HCT116 (cell line): ENCODE measurements around the gene TOMM40L. TPM values are rescaled to one million over a fixed set of nuclear protein-coding genes. Genes with fewer than 3 reads are reported as not detected.

ENCODE experiments used
- ATAC-seq: fragments of 200-7000 bp; cut with Tn5 transposase; 2 replicates; pipeline ENCODE4 v1.9.1; 2020; ENCODE audit warnings: mild to moderate bottlenecking, moderate library complexity
- BruUV-seq: library from RNA; stranded (reverse); fragments of 400-500 nt; replicated peaks from 2 replicates; lab custom pipeline; 2021; lab: Mats Ljungman, UMichigan
- CTCF ChIA-PET: fragments of 300-600 bp; sonication (Branson Sonifier 250); formaldehyde crosslinking; loops from one replicate; lab custom pipeline; 2021; ENCODE audit warnings: antibody characterized with exemption; lab: Charles Lee
- POLR2A ChIA-PET: fragments of 300-600, 350-600 bp; sonication (Branson Sonifier 250); formaldehyde crosslinking; loops from one replicate; lab custom pipeline; 2021; ENCODE audit warnings: antibody characterized with exemption; lab: Charles Lee
- RAD21 ChIA-PET, 2 experiments: fragments of 300-600 bp; sonication (Branson Sonifier 250); formaldehyde crosslinking; loops; one replicate each; lab custom pipeline; 2023; ENCODE audit warnings: low total read pairs in 2 of 2; ENCODE audit not compliant: uncharacterized antibody in 2 of 2, unreplicated experiment in 2 of 2, low non-redundant PET in 1 of 2; lab: Charles Lee
- DNase-seq: peaks from one replicate; pipeline ENCODE4 v3.0.0-alpha.2; 2010; ENCODE audit warnings: low read depth, low spot score
- H2AFZ ChIP-seq: fragments of 200-600 bp; shearing (Covaris generic), sonication (generic); 2 replicates; pipeline ENCODE4 v1.6.1; 2017; ENCODE audit warnings: low read depth, mixed run types, mixed read lengths, antibody characterized with exemption, low read length; ENCODE audit not compliant: poor library complexity, severe bottlenecking
- H3K27ac ChIP-seq: 2 replicates; pipeline ENCODE4 v1.5.1; 2012; ENCODE audit warnings: low read depth, low read length
- H3K27me3 ChIP-seq: fragments of 200-600 bp; sonication (generic); 2 replicates; pipeline ENCODE4 v1.6.1; 2016; ENCODE audit warnings: mixed run types, low read length, mixed read lengths; ENCODE audit not compliant: insufficient read depth
- H3K36me3 ChIP-seq, 2 experiments: fragments of 200-500 bp in 1 of 2; fragments of 200-600 bp in 1 of 2; sonication (Bioruptor generic) in 1 of 2; sonication (generic) in 1 of 2; 2 replicates each; pipeline versions ENCODE4 v1.5.1 to v1.6.1; 2014 to 2016; ENCODE audit warnings: low read length in 2 of 2, inconsistent platforms in 1 of 2, mixed read lengths in 1 of 2, mixed run types in 1 of 2; ENCODE audit not compliant: insufficient read depth in 2 of 2, control insufficient read depth in 1 of 2
- H3K4me1 ChIP-seq, 2 experiments: fragments of 200-600 bp in 1 of 2; sonication (generic) in 1 of 2; 2 replicates each; pipeline versions ENCODE4 v1.5.1 to v1.6.1; 2012 to 2017; ENCODE audit warnings: low read length in 2 of 2, inconsistent platforms in 1 of 2, mild to moderate bottlenecking in 1 of 2, mixed read lengths in 1 of 2, mixed run types in 1 of 2, moderate library complexity in 1 of 2; ENCODE audit not compliant: insufficient read depth in 2 of 2, control insufficient read depth in 1 of 2
- H3K4me2 ChIP-seq: fragments of 200-600 bp; sonication (generic); 2 replicates; pipeline ENCODE4 v1.6.1; 2017; ENCODE audit warnings: mixed run types, low read length, mixed read lengths
- H3K4me3 ChIP-seq, 2 experiments: fragments of 200-600 bp in 1 of 2; sonication (generic) in 1 of 2; replicated peaks in 1 of 2; 2 replicates each; pipeline ENCODE4 v1.5.1; 2011 to 2016; ENCODE audit warnings: low read length in 2 of 2, control low read depth in 1 of 2, low read depth in 1 of 2, mild to moderate bottlenecking in 1 of 2, mixed read lengths in 1 of 2, mixed run types in 1 of 2
- H3K79me2 ChIP-seq: fragments of 200-600 bp; sonication (generic); 2 replicates; pipeline ENCODE4 v1.6.1; 2017; ENCODE audit warnings: mild to moderate bottlenecking, mixed run types, low read length, moderate library complexity, mixed read lengths; ENCODE audit not compliant: insufficient read depth
- H3K9ac ChIP-seq: fragments of 200-600 bp; sonication (generic); 2 replicates; pipeline ENCODE4 v1.6.1; 2016; ENCODE audit warnings: low read length, mixed read lengths
- H3K9me2 ChIP-seq: fragments of 200-600 bp; sonication (generic), shearing (Covaris generic); 2 replicates; pipeline ENCODE4 v1.6.1; 2017; ENCODE audit warnings: mixed run types, mild to moderate bottlenecking, moderate library complexity; ENCODE audit not compliant: insufficient read depth
- H3K9me3 ChIP-seq, 2 experiments: fragments of 200-500 bp in 1 of 2; fragments of 200-600 bp in 1 of 2; sonication (Bioruptor generic) in 1 of 2; sonication (generic) in 1 of 2; 2 replicates each; pipeline ENCODE4 v1.6.1; 2014 to 2017; ENCODE audit warnings: low read length in 2 of 2, mixed read lengths in 2 of 2, inconsistent platforms in 1 of 2, low read depth in 1 of 2, mild to moderate bottlenecking in 1 of 2, mixed run types in 1 of 2, moderate library complexity in 1 of 2; ENCODE audit not compliant: control insufficient read depth in 1 of 2, insufficient read depth in 1 of 2
- H4K20me1 ChIP-seq: fragments of 200-600 bp; sonication (generic), shearing (Covaris generic); 2 replicates; pipeline ENCODE4 v1.6.1; 2017; ENCODE audit warnings: mixed run types, mild to moderate bottlenecking, moderate library complexity; ENCODE audit not compliant: insufficient read depth
- CBX3 ChIP-seq: IDR thresholded peaks from 2 replicates; pipeline ENCODE4 v1.6.1; 2012; ENCODE audit warnings: low read depth
- EGR1 ChIP-seq: IDR thresholded peaks from 2 replicates; pipeline ENCODE4 v1.6.1; 2012; ENCODE audit warnings: low read depth
- ELF1 ChIP-seq: IDR thresholded peaks from 2 replicates; pipeline ENCODE4 v1.6.1; 2012; ENCODE audit warnings: low read depth, borderline replicate concordance
- EZH2 ChIP-seq: fragments of 200-600 bp; sonication (generic); IDR thresholded peaks from 2 replicates; pipeline ENCODE4 v1.6.1; 2017; ENCODE audit warnings: antibody characterized with exemption, mixed run types
- EZH2phosphoT487 ChIP-seq: fragments of 200-600 bp; IDR thresholded peaks from 2 replicates; pipeline ENCODE4 v1.6.1; 2018; ENCODE audit warnings: antibody characterized with exemption, borderline replicate concordance
- FOSL1 ChIP-seq: IDR thresholded peaks from 2 replicates; pipeline ENCODE4 v1.6.1; 2012; ENCODE audit warnings: low read depth
- JUND ChIP-seq: IDR thresholded peaks from 2 replicates; pipeline ENCODE4 v1.6.1; 2012
- POLR2AphosphoS5 ChIP-seq: IDR thresholded peaks from 2 replicates; pipeline ENCODE4 v1.6.1; 2011; ENCODE audit warnings: mild to moderate bottlenecking, low read depth, low read length, moderate library complexity
- RAD21 ChIP-seq: IDR thresholded peaks from 2 replicates; pipeline ENCODE4 v1.6.1; 2012; ENCODE audit warnings: low read depth, mild to moderate bottlenecking
- SIN3A ChIP-seq: IDR thresholded peaks from 2 replicates; pipeline ENCODE4 v1.6.1; 2012; ENCODE audit warnings: low read depth
- SP1 ChIP-seq: IDR thresholded peaks from 2 replicates; pipeline ENCODE4 v1.6.1; 2012; ENCODE audit warnings: low read depth
- TCF7L2 ChIP-seq: IDR thresholded peaks from 2 replicates; pipeline ENCODE4 v1.7.0; 2011; ENCODE audit warnings: borderline replicate concordance, inconsistent platforms; ENCODE audit not compliant: insufficient read depth, insufficient read length; ENCODE audit errors: extremely low read depth
- ZNF274 ChIP-seq: fragments of 200-500 bp; sonication (Bioruptor generic); IDR thresholded peaks from 2 replicates; pipeline ENCODE4 v1.6.1; 2014; ENCODE audit warnings: mild to moderate bottlenecking, low read depth, low read length, inconsistent platforms
- intact Hi-C: fragments of 100-400 bp; cut with micrococcal nuclease; formaldehyde crosslinking; loops from 2 replicates; pipeline ENCODE4 v1.10.0; 2022
- total RNA-seq: library from RNA; stranded (reverse); gene quantifications from one replicate; pipeline ENCODE4 v1.2.1, GENCODE V29; 2021; ENCODE audit not compliant: unreplicated experiment
- TF ChIP-seq, protein P1 (sequence below): IDR thresholded peaks from 2 replicates; pipeline ENCODE4 v1.6.1; 2012; ENCODE audit warnings: low read depth
- TF ChIP-seq, protein P2 (sequence below): IDR thresholded peaks from 2 replicates; pipeline ENCODE4 v1.6.1; 2012
- TF ChIP-seq, protein P3 (sequence below): IDR thresholded peaks from 2 replicates; pipeline ENCODE4 v1.6.1; 2011; ENCODE audit warnings: mild to moderate bottlenecking, low read length, moderate library complexity; ENCODE audit not compliant: insufficient replicate concordance; ENCODE audit errors: extremely low read depth
- TF ChIP-seq, protein P4 (sequence below): IDR thresholded peaks from 2 replicates; pipeline ENCODE4 v1.6.1; 2012

Gene TOMM40L
- total RNA-seq, 1 experiment from 2014 or later = 9.8 TPM

DNA sequence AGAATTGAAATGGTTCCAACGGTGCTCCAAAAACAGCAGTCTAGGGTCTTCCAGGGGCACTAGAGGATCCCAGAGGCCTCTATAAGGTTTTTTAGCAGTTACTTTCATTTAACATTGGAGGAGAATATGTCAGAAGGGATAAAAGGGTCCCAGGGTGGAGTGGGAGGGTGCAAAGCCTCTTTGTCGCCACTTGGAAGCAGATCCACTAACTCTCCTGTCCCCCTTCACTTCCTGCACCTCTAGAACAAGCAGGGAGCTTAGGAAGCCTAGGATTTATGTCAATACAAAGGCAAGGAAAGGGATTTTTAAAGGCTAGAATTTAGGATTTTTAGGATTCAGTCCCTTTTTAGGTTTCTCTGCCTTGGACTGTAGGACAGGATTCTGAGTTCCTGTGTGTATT is 41.0 kb downstream of the TOMM40L start:
- DNase-seq = no peak
- no peak for ATAC-seq
- POLR2A ChIA-PET = no interaction called here

DNA sequence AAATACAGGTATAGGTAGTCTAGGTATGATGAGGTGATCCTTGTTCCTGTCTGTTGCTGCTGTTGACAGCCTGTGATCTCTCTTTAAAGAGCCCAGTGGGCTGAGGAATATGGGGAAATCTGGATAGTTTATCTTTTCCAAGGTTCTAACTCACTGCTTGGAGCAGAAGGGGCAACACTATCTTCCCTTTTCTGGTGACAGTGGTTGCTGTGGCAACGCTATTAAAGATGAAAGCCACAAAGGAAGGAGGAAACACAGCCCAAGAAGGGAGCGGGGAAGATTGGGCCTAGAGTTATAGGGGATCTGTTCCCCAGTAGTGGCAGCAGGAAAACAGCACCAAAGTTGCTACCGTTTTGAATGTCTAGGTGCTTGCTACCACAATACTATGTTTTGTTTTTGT is 41.5 kb downstream of the TOMM40L start:
- ATAC-seq = no peak
- no TSS peak for BruUV-seq
- intact Hi-C loops = no loop called here
- no peak for DNase-seq
- Histone ChIP-seq H3K4me3 (no peak overlapping the region), H3K4me2 (no peak overlapping the region), H3K9me3 (no peaks in the 10 kb centered on the region), H3K27ac (no peak overlapping the region), H3K36me3 (no peaks in the 10 kb centered on the region), H3K4me1 (peaks cover 0 to 5% of the 10 kb centered on the region in 2 experiments; a peak in 1 of 4 replicates), H3K79me2 (no peaks in the 10 kb centered on the region), H3K27me3 (no peaks in the 10 kb centered on the region), H3K9ac (no peak overlapping the region), H3K9me2 (no peaks in the 10 kb centered on the region), H4K20me1 (no peaks in the 10 kb centered on the region), H2AFZ (no peak overlapping the region)
- ChIA-PET POLR2A (no interaction called here), CTCF (no interaction called here), RAD21 (no interaction called here)
- TF ChIP-seq, protein P1, sequence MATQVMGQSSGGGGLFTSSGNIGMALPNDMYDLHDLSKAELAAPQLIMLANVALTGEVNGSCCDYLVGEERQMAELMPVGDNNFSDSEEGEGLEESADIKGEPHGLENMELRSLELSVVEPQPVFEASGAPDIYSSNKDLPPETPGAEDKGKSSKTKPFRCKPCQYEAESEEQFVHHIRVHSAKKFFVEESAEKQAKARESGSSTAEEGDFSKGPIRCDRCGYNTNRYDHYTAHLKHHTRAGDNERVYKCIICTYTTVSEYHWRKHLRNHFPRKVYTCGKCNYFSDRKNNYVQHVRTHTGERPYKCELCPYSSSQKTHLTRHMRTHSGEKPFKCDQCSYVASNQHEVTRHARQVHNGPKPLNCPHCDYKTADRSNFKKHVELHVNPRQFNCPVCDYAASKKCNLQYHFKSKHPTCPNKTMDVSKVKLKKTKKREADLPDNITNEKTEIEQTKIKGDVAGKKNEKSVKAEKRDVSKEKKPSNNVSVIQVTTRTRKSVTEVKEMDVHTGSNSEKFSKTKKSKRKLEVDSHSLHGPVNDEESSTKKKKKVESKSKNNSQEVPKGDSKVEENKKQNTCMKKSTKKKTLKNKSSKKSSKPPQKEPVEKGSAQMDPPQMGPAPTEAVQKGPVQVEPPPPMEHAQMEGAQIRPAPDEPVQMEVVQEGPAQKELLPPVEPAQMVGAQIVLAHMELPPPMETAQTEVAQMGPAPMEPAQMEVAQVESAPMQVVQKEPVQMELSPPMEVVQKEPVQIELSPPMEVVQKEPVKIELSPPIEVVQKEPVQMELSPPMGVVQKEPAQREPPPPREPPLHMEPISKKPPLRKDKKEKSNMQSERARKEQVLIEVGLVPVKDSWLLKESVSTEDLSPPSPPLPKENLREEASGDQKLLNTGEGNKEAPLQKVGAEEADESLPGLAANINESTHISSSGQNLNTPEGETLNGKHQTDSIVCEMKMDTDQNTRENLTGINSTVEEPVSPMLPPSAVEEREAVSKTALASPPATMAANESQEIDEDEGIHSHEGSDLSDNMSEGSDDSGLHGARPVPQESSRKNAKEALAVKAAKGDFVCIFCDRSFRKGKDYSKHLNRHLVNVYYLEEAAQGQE = no peak
- TF ChIP-seq EGR1 (no peak), TCF7L2 (no peak), ZNF274 (no peak), RAD21 (no peak), SIN3A (no peak), FOSL1 (no peak), POLR2AphosphoS5 (no peak), EZH2 (no peak), CBX3 (no peak)
- TF ChIP-seq, protein P2, sequence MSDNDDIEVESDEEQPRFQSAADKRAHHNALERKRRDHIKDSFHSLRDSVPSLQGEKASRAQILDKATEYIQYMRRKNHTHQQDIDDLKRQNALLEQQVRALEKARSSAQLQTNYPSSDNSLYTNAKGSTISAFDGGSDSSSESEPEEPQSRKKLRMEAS = no peak
- TF ChIP-seq, protein P3, sequence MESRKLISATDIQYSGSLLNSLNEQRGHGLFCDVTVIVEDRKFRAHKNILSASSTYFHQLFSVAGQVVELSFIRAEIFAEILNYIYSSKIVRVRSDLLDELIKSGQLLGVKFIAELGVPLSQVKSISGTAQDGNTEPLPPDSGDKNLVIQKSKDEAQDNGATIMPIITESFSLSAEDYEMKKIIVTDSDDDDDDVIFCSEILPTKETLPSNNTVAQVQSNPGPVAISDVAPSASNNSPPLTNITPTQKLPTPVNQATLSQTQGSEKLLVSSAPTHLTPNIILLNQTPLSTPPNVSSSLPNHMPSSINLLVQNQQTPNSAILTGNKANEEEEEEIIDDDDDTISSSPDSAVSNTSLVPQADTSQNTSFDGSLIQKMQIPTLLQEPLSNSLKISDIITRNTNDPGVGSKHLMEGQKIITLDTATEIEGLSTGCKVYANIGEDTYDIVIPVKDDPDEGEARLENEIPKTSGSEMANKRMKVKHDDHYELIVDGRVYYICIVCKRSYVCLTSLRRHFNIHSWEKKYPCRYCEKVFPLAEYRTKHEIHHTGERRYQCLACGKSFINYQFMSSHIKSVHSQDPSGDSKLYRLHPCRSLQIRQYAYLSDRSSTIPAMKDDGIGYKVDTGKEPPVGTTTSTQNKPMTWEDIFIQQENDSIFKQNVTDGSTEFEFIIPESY = no peak

More for the DNA sequence above, 41.0 kb downstream of the TOMM40L start:
- no peaks in the 10 kb centered on the region for H3K79me2 ChIP-seq
- H3K27ac ChIP-seq = no peak overlapping the region
- no peak overlapping the region for H2AFZ ChIP-seq
- H4K20me1 ChIP-seq = no peaks in the 10 kb centered on the region
- TF ChIP-seq EZH2 = no peak
- TF ChIP-seq ELF1 = no peak
- TF ChIP-seq JUND = no peak
- TF ChIP-seq ZNF274 = no peak
- TF ChIP-seq EZH2phosphoT487 = no peak
- TF ChIP-seq POLR2AphosphoS5 = no peak
- TF ChIP-seq, protein P4, sequence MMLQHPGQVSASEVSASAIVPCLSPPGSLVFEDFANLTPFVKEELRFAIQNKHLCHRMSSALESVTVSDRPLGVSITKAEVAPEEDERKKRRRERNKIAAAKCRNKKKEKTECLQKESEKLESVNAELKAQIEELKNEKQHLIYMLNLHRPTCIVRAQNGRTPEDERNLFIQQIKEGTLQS = no peak
- no peak for TF ChIP-seq TCF7L2
- TF ChIP-seq SP1 = no peak
- TF ChIP-seq, all 23 proteins: peak for 0
- Histone ChIP-seq H3K4me2 (no peak overlapping the region), H3K9ac (no peak overlapping the region), H3K4me3 (no peak overlapping the region), H3K9me3 (no peaks in the 10 kb centered on the region), H3K9me2 (no peaks in the 10 kb centered on the region), H3K27me3 (no peaks in the 10 kb centered on the region), H3K36me3 (no peaks in the 10 kb centered on the region), H3K4me1 (peaks cover 0 to 5% of the 10 kb centered on the region in 2 experiments; a peak in 1 of 4 replicates)
- ChIA-PET CTCF (no interaction called here), RAD21 (no interaction called here)
- intact Hi-C loops = no loop called here
- BruUV-seq = no TSS peak
